Erythroblast (primary cell): Measurements from ENCODE around the gene PIGS.
"Not testable (repeated sequence)": the region's sequence is repeated elsewhere in the genome, so short reads cannot be mapped to it uniquely, and the experiment has no call there.

Experiments used
- DNase-seq, 2 experiments: peaks; one replicate each; lab custom pipeline; 2025; lab: John Stamatoyannopoulos, UW
- GATA1 ChIP-seq: IDR thresholded peaks from 2 replicates; pipeline ENCODE4 v1.6.1; 2011; ENCODE audit warnings: low read depth, mild to moderate bottlenecking, control low read depth, low read length, moderate library complexity
- POLR2A ChIP-seq: IDR thresholded peaks from 2 replicates; pipeline ENCODE4 v1.6.1; 2011; ENCODE audit warnings: mild to moderate bottlenecking, low read length

Gene PIGS

GRCh38 chr17:28524476-28525424, 46.6 kb downstream of the PIGS start:
- TF ChIP-seq POLR2A, result no peak
- no peak for TF ChIP-seq GATA1
- DNase-seq, result no peak

GRCh38 chr17:28523876-28524275, 47.4 kb downstream of the PIGS start:
- DNase-seq, result no peak
- TF ChIP-seq GATA1 (no peak), POLR2A (no peak)

GRCh38 chr17:28523186-28523585, 48.1 kb downstream of the PIGS start:
- no peak for TF ChIP-seq GATA1
- no peak for TF ChIP-seq POLR2A
- no peak for DNase-seq

GRCh38 chr17:28522281-28522680, 49.0 kb downstream of the PIGS start:
- not testable (repeated sequence) for DNase-seq

- TF ChIP-seq GATA1 (no peak), POLR2A (no peak)
- DNase-seq, result no peak
These were observed 49.8 kb downstream of the PIGS start for GRCh38 chr17:28521311-28522085.

GRCh38 chr17:28520687-28521086, 50.6 kb downstream of the PIGS start:
- DNase-seq, result no peak

GRCh38 chr17:28519236-28519635, 52.1 kb downstream of the PIGS start:
- DNase-seq, result no peak
- no peak for TF ChIP-seq POLR2A
- TF ChIP-seq GATA1, result no peak

More at GRCh38 chr17:28520687-28521086, 50.6 kb downstream of the PIGS start:
- no peak for TF ChIP-seq GATA1
- TF ChIP-seq POLR2A, result no peak

- DNase-seq, result no peak
- TF ChIP-seq GATA1, result no peak
- TF ChIP-seq POLR2A, result no peak
These were observed 52.7 kb downstream of the PIGS start for GRCh38 chr17:28518578-28518977.

- no peak for TF ChIP-seq GATA1
- no peak for TF ChIP-seq POLR2A
- no peak for DNase-seq
These were observed 53.2 kb downstream of the PIGS start for GRCh38 chr17:28518132-28518531.

- TF ChIP-seq POLR2A (no peak), GATA1 (no peak)
- DNase-seq, result no peak
These were observed 55.8 kb downstream of the PIGS start for GRCh38 chr17:28515518-28515917.

GRCh38 chr17:28514561-28515002, 56.7 kb downstream of the PIGS start:
- TF ChIP-seq GATA1 (no peak), POLR2A (no peak)

GRCh38 chr17:28513476-28513875, 57.8 kb downstream of the PIGS start:
- TF ChIP-seq POLR2A (no peak), GATA1 (no peak)

More at GRCh38 chr17:28514561-28515002, 56.7 kb downstream of the PIGS start:
- DNase-seq, result no peak

GRCh38 chr17:28511858-28512461, 59.4 kb downstream of the PIGS start:
- DNase-seq, result no peak
- TF ChIP-seq POLR2A, result no peak
- no peak for TF ChIP-seq GATA1

More at GRCh38 chr17:28513476-28513875, 57.8 kb downstream of the PIGS start:
- no peak for DNase-seq
